A549 (cell line): Measurements from ENCODE around the gene LIMA1.

ENCODE experiments used
- BCL3 ChIP-seq: fragments of >200 bp; sonication (Bioruptor Twin); formaldehyde crosslinking; IDR thresholded peaks from 3 replicates; pipeline ENCODE4 v1.6.1; 2016
- EP300 ChIP-seq, 2 experiments: fragments of >200 bp; sonication (Bioruptor Twin); formaldehyde crosslinking; IDR thresholded peaks; 2 replicates in 1 of 2; 3 replicates in 1 of 2; pipeline ENCODE4 v1.6.1; 2016 to 2017
- GATA3 ChIP-seq: IDR thresholded peaks from 2 replicates; pipeline ENCODE4 v1.6.1; 2012; ENCODE audit warnings: borderline replicate concordance
- HOXB13 ChIP-seq: fragments of 250-450 bp; sonication (Bioruptor Pico); IDR thresholded peaks from 2 replicates; pipeline ENCODE4 v1.5.0; 2020; ENCODE audit warnings: low read depth, mild to moderate bottlenecking, moderate library complexity
- MAFK ChIP-seq: fragments of 450-650 bp; IDR thresholded peaks from 2 replicates; pipeline ENCODE4 v1.6.1; 2014; ENCODE audit not compliant: partially characterized antibody
- MAX ChIP-seq: IDR thresholded peaks from 2 replicates; pipeline ENCODE4 v1.6.1; 2012
- NFE2L2 ChIP-seq: fragments of 150-350 bp; conservative IDR thresholded peaks from 2 replicates; pipeline ENCODE4 v1.6.1; 2014; ENCODE audit warnings: low read length
- NR3C1 ChIP-seq: fragments of >200 bp; sonication (Bioruptor Twin); formaldehyde crosslinking; IDR thresholded peaks from 3 replicates; pipeline ENCODE4 v1.6.1; 2017
- POLR2A ChIP-seq: IDR thresholded peaks from 2 replicates; pipeline ENCODE4 v1.6.1; 2012; ENCODE audit warnings: mild to moderate bottlenecking, low read length
- RCOR1 ChIP-seq: fragments of 150-350 bp; IDR thresholded peaks from 2 replicates; pipeline ENCODE4 v1.6.1; 2014; ENCODE audit warnings: antibody characterized with exemption, low read length, low read depth
- RFX5 ChIP-seq: fragments of 450-650 bp; IDR thresholded peaks from 2 replicates; pipeline ENCODE4 v1.7.1; 2014; ENCODE audit warnings: antibody characterized with exemption, mild to moderate bottlenecking, moderate library complexity
- SMC3 ChIP-seq: fragments of >200 bp; sonication (Bioruptor Twin); formaldehyde crosslinking; IDR thresholded peaks from 3 replicates; pipeline ENCODE4 v1.6.1; 2018; ENCODE audit warnings: inconsistent platforms
- TF ChIP-seq, protein P1 (sequence below): fragments of >200 bp; sonication (Bioruptor Twin); formaldehyde crosslinking; IDR thresholded peaks from 3 replicates; pipeline ENCODE4 v1.5.1; 2016
- TF ChIP-seq, protein P2 (sequence below): fragments of 200-600 bp; sonication (generic); IDR thresholded peaks from 2 replicates; pipeline ENCODE4 v1.6.1; 2016; ENCODE audit warnings: antibody characterized with exemption, mild to moderate bottlenecking, moderate library complexity

DNA sequence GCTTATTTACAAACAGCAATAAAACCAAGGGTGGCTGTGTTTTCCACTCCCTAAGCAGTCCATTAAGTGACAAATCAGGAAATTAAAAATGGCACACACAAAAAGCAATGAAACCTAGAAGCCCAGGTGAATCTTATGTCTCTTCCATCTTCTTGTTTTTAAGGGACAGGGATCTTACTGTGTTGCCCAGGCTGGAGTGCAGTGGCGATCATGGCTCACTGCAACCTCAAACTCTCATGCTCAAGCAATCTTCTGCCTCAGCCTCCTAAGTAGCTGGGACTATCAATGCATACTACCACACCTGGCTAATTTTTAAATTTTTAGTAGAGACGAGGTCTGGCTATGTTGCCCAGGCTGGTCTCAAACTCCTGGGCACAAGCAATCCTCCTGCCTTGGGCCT is 63.8 kb downstream of the LIMA1 start:
- no peak for TF ChIP-seq MAX
- TF ChIP-seq, protein P1, sequence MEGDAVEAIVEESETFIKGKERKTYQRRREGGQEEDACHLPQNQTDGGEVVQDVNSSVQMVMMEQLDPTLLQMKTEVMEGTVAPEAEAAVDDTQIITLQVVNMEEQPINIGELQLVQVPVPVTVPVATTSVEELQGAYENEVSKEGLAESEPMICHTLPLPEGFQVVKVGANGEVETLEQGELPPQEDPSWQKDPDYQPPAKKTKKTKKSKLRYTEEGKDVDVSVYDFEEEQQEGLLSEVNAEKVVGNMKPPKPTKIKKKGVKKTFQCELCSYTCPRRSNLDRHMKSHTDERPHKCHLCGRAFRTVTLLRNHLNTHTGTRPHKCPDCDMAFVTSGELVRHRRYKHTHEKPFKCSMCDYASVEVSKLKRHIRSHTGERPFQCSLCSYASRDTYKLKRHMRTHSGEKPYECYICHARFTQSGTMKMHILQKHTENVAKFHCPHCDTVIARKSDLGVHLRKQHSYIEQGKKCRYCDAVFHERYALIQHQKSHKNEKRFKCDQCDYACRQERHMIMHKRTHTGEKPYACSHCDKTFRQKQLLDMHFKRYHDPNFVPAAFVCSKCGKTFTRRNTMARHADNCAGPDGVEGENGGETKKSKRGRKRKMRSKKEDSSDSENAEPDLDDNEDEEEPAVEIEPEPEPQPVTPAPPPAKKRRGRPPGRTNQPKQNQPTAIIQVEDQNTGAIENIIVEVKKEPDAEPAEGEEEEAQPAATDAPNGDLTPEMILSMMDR = no peak
- no peak for TF ChIP-seq GATA3
- TF ChIP-seq EP300 (IDR thresholded peaks at IDR 0.05) = no peak
- TF ChIP-seq NR3C1 = no peak
- no peak for TF ChIP-seq RCOR1
- no peak for TF ChIP-seq MAFK
- TF ChIP-seq, protein P2, sequence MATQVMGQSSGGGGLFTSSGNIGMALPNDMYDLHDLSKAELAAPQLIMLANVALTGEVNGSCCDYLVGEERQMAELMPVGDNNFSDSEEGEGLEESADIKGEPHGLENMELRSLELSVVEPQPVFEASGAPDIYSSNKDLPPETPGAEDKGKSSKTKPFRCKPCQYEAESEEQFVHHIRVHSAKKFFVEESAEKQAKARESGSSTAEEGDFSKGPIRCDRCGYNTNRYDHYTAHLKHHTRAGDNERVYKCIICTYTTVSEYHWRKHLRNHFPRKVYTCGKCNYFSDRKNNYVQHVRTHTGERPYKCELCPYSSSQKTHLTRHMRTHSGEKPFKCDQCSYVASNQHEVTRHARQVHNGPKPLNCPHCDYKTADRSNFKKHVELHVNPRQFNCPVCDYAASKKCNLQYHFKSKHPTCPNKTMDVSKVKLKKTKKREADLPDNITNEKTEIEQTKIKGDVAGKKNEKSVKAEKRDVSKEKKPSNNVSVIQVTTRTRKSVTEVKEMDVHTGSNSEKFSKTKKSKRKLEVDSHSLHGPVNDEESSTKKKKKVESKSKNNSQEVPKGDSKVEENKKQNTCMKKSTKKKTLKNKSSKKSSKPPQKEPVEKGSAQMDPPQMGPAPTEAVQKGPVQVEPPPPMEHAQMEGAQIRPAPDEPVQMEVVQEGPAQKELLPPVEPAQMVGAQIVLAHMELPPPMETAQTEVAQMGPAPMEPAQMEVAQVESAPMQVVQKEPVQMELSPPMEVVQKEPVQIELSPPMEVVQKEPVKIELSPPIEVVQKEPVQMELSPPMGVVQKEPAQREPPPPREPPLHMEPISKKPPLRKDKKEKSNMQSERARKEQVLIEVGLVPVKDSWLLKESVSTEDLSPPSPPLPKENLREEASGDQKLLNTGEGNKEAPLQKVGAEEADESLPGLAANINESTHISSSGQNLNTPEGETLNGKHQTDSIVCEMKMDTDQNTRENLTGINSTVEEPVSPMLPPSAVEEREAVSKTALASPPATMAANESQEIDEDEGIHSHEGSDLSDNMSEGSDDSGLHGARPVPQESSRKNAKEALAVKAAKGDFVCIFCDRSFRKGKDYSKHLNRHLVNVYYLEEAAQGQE = no peak
- TF ChIP-seq SMC3 = no peak
- no peak for TF ChIP-seq POLR2A
- no peak for TF ChIP-seq NFE2L2
- no peak for TF ChIP-seq BCL3
- TF ChIP-seq RFX5 = no peak
- TF ChIP-seq HOXB13 (CRISPR knock-in tag) = no peak
